ENCODE measurements around the gene SLC25A30. TPM values are rescaled to one million over a fixed set of nuclear protein-coding genes. Genes with fewer than 3 reads are reported as not detected.

Gene SLC25A30
- total and polyA plus RNA-seq, 2 donors (not counting 1 experiment from before 2014, with no cell fraction given) = 11.2 to 16.9 TPM

- WGBS (ENCODE audit: insufficient coverage) = no CpG with 5 or more reads among the region's 3 CpGs
- no peaks in the 10 kb centered on the region for H3K27me3 Mint-ChIP-seq
- no peaks in the 10 kb centered on the region for H3K4me1 Mint-ChIP-seq
- H3K79me2 ChIP-seq (ENCODE audit: control insufficient read depth, insufficient read depth, low read length) = no peaks in the 10 kb centered on the region
- peaks cover 17 to 86% of the 10 kb centered on the region in 2 experiments for H3K36me3 ChIP-seq (replicated peaks in 1 of 2; ENCODE audit: control extremely low read depth in 1 of 2, control insufficient read depth in 1 of 2, extremely low read depth in 1 of 2, insufficient read depth in 2 of 2, low read length in 1 of 2)
- H3K4me3 Mint-ChIP-seq = no peak overlapping the region
- H3K9ac ChIP-seq (ENCODE audit: low read length) = no peak overlapping the region
- H3K9me3 Mint-ChIP-seq (ENCODE audit: insufficient read depth) = no peaks in the 10 kb centered on the region
- TF ChIP-seq EZH2 (IDR thresholded peaks at IDR 0.05; ENCODE audit: borderline replicate concordance, insufficient read depth, low read depth, low read length, poor library complexity, severe bottlenecking) = no peak
- no peak for TF ChIP-seq CTCF (IDR thresholded peaks at IDR 0.05)
- CTCF ChIA-PET = interaction anchor here (0.5 to 1.1 kb wide), 3 partner anchors 9 to 35 kb away, joined by 3 to 4 read pairs (median 4); no protein-coding TSS in a partner anchor
- no peak overlapping the region for H3K4me2 ChIP-seq (replicated peaks; ENCODE audit: low read depth, low read length, poor library complexity, severe bottlenecking)
- H3K27me3 ChIP-seq (replicated peaks in 1 of 4; ENCODE audit: control extremely low read depth in 1 of 4, control insufficient read depth in 3 of 4, insufficient read depth in 4 of 4, low read length in 3 of 4) = no peaks in the 10 kb centered on the region
- POLR2A ChIA-PET = no interaction called here
- H3K4me1 ChIP-seq (ENCODE audit: control insufficient read depth in 2 of 2, insufficient read depth in 2 of 2, low read length in 2 of 2) = no peaks in the 10 kb centered on the region
- H3K27ac Mint-ChIP-seq = no peak overlapping the region
- DNase-seq (no peak), ATAC-seq (ENCODE audit: low read depth) (no peak)
- H4K20me1 ChIP-seq (ENCODE audit: control insufficient read depth, insufficient read depth, low read length, poor library complexity, severe bottlenecking) = no peaks in the 10 kb centered on the region
- no peaks in the 10 kb centered on the region for H3K9me3 ChIP-seq (ENCODE audit: control extremely low read depth in 1 of 3, control insufficient read depth in 2 of 3, insufficient read depth in 1 of 3, low read length in 2 of 3)
- no peak overlapping the region for H3K4me3 ChIP-seq (ENCODE audit: control extremely low read depth in 1 of 5, extremely low read depth in 1 of 5, insufficient read depth in 1 of 5, low read depth in 2 of 5, low read length in 4 of 5)
- no peak overlapping the region for H2AFZ ChIP-seq (ENCODE audit: insufficient read depth, low read depth, low read length, poor library complexity, severe bottlenecking)
- H3K27ac ChIP-seq (ENCODE audit: low read length in 2 of 2) = no peak overlapping the region
- intact Hi-C loops (cut with micrococcal nuclease) = no loop called here
These were observed 15.5 kb downstream of the SLC25A30 start for GRCh38 chr13:45402641-45403040.

GRCh38 chr13:45401314-45401713, 16.9 kb downstream of the SLC25A30 start:
- Histone ChIP-seq H3K4me3 (ENCODE audit: control extremely low read depth in 1 of 5, extremely low read depth in 1 of 5, insufficient read depth in 1 of 5, low read depth in 2 of 5, low read length in 4 of 5) (no peak overlapping the region), H3K9ac (ENCODE audit: low read length) (no peak overlapping the region), H3K4me2 (replicated peaks; ENCODE audit: low read depth, low read length, poor library complexity, severe bottlenecking) (no peak overlapping the region), H3K27ac (ENCODE audit: low read length in 2 of 2) (no peak overlapping the region), H3K27me3 (replicated peaks in 1 of 4; ENCODE audit: control extremely low read depth in 1 of 4, control insufficient read depth in 3 of 4, insufficient read depth in 4 of 4, low read length in 3 of 4) (no peaks in the 10 kb centered on the region), H3K4me1 (ENCODE audit: control insufficient read depth in 2 of 2, insufficient read depth in 2 of 2, low read length in 2 of 2) (no peaks in the 10 kb centered on the region), H4K20me1 (ENCODE audit: control insufficient read depth, insufficient read depth, low read length, poor library complexity, severe bottlenecking) (no peaks in the 10 kb centered on the region), H2AFZ (ENCODE audit: insufficient read depth, low read depth, low read length, poor library complexity, severe bottlenecking) (no peak overlapping the region), H3K36me3 (replicated peaks in 1 of 2; ENCODE audit: control extremely low read depth in 1 of 2, control insufficient read depth in 1 of 2, extremely low read depth in 1 of 2, insufficient read depth in 2 of 2, low read length in 1 of 2) (peaks cover 15 to 83% of the 10 kb centered on the region in 2 experiments), H3K79me2 (ENCODE audit: control insufficient read depth, insufficient read depth, low read length) (no peaks in the 10 kb centered on the region), H3K9me3 (ENCODE audit: control extremely low read depth in 1 of 3, control insufficient read depth in 2 of 3, insufficient read depth in 1 of 3, low read length in 2 of 3) (no peaks in the 10 kb centered on the region)
- 100% methylated on average over 1 of the region's 1 CpG for WGBS (ENCODE audit: insufficient coverage)
- DNase-seq = no peak
- Mint-ChIP-seq H3K27ac (no peak overlapping the region), H3K9me3 (ENCODE audit: insufficient read depth) (no peaks in the 10 kb centered on the region), H3K4me1 (peaks cover 3% of the 10 kb centered on the region), H3K27me3 (no peaks in the 10 kb centered on the region), H3K4me3 (no peak overlapping the region)
- intact Hi-C loops (cut with micrococcal nuclease) = no loop called here
- CTCF ChIA-PET = no interaction called here
- no peak for TF ChIP-seq CTCF (IDR thresholded peaks at IDR 0.05)
- no peak for TF ChIP-seq EZH2 (IDR thresholded peaks at IDR 0.05; ENCODE audit: borderline replicate concordance, insufficient read depth, low read depth, low read length, poor library complexity, severe bottlenecking)
- no peak for ATAC-seq (ENCODE audit: low read depth)
- POLR2A ChIA-PET = no interaction called here

Measured in B cell (primary cell).